ENCODE results near the gene RBMS2.

DNA sequence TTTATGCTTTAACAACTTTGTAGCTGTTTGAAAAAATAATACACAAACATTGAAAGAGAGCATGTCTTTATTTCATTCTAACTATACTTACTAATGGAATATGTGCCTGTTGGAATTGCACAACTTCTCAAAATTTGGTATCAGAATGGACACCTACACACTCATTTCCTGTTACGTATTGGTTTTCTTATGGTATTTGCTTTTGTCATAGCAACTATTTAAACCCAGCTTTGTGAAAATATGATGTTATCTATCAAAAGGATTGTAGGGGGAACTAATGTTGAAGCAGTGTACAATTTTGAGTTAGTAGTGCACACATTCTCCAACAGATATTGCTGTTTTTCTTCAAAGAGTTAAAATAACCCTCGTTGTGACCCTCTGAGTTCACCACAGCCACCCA lies 52.6 kb downstream of the RBMS2 start:
- no peak for TF ChIP-seq POLR2AphosphoS5 (IDR thresholded peaks at IDR 0.05)
- TF ChIP-seq, protein P1, sequence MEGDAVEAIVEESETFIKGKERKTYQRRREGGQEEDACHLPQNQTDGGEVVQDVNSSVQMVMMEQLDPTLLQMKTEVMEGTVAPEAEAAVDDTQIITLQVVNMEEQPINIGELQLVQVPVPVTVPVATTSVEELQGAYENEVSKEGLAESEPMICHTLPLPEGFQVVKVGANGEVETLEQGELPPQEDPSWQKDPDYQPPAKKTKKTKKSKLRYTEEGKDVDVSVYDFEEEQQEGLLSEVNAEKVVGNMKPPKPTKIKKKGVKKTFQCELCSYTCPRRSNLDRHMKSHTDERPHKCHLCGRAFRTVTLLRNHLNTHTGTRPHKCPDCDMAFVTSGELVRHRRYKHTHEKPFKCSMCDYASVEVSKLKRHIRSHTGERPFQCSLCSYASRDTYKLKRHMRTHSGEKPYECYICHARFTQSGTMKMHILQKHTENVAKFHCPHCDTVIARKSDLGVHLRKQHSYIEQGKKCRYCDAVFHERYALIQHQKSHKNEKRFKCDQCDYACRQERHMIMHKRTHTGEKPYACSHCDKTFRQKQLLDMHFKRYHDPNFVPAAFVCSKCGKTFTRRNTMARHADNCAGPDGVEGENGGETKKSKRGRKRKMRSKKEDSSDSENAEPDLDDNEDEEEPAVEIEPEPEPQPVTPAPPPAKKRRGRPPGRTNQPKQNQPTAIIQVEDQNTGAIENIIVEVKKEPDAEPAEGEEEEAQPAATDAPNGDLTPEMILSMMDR (IDR thresholded peaks at IDR 0.05), result no peak
- TF ChIP-seq POLR2A (IDR thresholded peaks at IDR 0.05; ENCODE audit: low read depth), result no peak
